DMS153 treated with DMSO at 0.1 percent for 48 hours (cell line): Measurements from ENCODE around the gene CAPN2.
"Not testable (repeated sequence)": the region's sequence is repeated elsewhere in the genome, so short reads cannot be mapped to it uniquely, and the experiment has no call there.

ENCODE experiments used
- DNase-seq: peaks from one replicate; lab custom pipeline; 2025; ENCODE audit not compliant: unreplicated experiment; lab: John Stamatoyannopoulos, UW

Gene CAPN2

DNA sequence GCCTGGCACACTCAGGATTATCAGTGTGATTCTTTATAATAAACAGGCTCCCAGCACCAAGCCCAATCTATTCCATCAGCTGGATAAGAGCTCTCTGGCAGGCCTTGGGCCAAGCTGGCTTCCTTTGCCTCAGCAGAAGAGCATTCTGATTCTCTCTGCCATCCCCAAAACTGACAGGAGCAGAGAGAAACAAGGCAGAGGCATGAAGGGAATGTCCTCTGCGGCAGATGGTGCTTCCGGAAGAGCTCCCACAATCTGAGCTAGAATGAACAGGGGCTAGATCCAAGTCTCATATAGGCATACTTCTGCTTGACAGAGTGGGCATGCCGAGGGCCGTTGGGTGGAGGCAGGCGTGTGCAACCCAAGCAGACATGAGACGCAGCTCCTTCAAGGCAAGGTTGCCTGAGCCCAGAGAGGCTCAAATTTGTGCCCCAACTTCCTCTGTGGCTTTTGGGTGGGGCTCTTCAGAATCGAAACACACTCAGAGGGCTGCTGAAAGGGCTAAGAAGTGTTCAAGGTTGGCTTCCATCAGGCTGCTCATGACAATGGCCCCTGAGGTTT, 4.0 kb downstream of the CAPN2 start:
- DNase-seq: no peak

DNA sequence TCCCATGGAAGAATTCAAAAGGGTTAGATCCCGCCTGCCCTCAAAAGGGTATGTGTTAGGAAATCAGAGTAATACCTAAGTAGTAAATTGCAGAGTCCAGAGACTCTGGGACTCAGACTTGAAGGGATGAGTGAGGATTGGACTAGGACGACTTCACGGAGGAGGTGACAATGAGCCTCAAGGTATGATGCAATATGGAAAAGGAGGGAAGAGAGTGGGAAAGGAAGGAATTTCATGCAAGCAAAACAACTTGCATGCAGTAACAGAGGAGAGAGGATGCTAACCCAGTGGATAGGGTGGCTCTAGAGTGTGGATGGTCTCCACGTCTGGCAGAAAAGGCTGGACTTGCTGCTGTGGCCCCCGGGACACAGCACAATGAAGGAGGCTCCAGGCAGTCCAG, 4.8 kb downstream of the CAPN2 start:
- DNase-seq: no peak

DNA sequence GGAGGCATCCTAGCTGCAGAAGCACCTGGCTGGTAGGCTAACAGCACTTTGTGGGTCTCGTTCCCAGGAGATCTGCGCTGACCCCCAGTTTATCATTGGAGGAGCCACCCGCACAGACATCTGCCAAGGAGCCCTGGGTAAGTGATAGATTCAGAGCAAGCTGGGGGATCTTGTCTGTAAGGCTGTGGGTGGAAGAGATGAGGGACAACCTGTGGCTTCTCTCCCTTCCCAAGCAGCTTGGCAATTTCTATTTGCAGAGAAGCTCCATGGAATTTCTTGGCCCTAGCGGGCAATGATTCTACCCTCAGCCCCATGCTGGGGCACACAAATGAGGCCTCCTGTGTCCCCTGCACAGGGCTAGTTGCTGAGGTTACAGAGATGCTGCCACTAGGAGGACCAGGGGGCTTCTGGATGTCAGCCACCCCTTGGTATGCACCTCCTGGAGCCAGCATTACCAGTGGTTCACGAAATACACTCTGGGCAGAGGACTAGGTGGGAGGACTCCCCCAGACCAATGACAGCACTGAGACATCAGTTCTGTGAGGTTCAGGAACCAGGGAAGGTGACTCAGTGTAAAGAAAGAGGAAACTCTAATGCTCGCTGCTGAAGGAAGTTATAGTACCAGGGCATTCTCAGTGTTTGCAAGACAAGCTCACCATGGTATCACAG, 5.5 kb downstream of the CAPN2 start:
- DNase-seq: no peak

DNA sequence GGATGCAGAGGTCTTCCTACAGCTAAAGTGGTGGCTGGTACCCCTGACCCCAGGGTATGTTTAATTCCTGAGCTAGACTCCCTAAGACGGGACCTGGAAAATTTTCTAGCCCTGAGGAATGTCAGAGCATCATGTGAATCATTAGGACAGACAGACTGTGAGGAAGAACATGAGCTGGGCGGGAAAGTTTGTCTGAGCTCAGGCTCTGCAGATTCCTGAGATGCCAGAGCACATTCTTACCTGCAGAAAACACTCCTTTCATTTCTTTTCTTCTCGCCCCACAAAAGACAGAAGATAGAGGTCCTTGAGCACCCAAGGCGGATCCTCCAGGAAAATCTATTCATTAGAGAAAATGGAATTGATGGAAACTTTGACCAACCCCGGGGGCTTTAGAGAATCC, 6.5 kb downstream of the CAPN2 start:
- no peak for DNase-seq

DNA sequence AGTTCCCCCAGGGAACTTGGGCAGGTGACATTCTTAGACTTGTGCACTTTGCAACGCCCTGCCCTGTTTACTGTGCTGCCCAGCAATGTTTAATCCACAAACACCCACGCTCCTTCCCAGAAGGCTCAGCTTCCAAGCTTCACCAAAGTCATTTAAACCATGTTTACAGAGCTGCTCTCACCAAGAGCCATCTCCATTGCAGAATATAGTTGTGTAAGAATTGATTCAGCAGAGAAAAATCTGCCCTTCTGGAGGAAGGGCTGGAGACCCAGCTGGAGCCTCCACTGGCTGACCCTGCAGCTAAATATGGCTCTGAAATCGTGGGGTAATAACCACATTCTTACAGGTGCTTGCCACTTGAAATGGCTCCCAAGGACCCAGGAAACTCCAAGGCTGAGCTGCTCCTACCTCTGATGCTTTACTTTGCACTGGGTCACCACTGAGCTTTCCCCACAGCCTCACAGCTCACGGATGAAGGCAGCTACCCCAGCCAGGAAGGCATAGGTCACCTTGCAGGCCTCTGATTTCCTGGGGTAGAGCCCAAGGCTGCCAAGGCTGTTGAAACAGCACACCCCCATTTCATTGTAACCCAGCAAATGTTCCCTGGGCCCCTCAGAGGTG, 8.7 kb downstream of the CAPN2 start:
- DNase-seq: no peak

DNA sequence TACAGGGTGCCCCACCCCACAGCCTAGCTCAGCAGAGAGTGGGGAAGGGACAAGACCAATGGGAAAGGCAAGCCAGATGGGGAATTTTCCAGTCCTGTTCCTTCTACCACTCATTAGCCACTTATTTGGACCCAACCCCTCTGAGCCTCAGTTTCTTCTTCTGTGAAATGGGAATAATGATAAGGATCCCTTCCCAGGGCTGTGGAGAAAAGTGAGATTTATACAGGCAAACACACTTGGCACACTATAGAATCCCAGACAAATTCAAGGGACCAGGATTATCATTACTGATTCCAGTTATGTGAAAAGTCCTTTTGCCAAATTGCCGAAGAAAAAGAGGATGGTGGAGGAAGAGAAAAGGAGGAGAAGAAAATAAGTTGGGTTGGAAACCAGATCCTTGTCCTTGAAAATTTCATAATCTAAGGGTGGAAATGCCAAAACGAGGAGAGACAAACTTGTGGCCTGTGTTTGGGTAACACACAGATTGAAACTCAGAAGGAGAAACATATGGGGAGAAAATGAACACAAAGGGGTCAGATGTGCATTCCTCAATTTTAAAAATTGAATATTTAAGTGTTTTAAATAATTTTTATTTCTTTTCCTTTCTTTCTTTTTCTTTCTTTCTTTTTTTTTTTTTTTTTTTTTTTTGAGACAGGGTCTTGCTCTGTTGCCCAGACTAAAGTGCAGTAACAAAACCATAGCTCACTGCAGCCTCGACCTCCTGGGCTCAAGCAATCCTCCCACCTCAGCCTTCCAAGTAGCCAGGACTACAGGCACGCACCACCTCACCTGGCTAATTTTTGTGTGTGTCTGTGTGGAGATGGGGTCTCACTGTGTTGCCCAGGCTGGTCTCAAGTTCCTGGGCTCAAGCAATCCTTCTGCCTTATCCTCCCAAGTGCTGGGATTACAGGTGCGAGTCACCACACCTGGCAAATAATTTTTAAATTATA, 9.6 kb downstream of the CAPN2 start:
- no peak for DNase-seq

DNA sequence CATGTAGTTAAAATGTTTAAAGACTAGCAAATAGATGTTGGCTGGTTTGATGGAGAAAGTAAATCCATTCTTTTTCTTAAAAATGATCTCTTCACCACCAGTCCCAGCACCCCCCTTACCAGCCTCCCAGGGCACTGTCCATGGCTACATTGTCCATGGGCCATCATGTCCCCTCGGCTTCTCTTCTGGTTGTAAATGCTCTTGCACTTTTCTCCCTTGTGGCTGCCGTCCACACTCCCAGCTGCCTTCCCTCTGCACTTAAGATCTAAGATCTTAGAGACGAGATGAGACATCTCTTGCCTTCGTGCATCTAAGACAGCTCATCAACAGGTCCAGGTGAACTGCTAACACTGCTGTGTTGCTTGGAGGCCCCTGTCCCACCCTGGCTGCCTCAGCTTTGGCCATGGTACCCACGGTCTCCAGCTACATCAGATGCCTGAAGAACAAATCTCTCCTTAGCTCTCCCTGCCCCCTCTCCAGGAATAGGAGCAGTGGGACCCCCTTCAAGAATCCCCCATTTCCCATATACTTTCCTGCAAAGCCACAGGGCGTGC, 11.1 kb downstream of the CAPN2 start:
- no peak for DNase-seq

DNA sequence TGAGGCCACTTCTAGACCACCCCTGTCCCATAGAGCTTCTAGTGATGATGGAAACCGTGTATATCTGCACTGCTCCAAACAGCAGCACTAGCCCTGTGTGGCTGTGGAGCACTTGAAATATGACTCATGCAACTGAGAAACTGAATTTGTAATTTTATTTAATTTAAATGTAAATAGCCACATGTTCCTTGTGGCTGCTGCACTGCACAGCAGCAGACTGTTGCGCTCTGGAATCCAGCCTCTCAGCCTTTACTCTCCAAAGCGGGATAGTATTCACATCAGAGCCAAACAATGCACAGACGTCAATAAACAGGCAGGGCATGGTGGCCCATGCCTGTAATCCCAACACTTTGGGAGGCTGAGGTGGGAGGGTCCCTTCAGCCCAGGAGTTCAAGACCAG, 12.0 kb downstream of the CAPN2 start:
- no peak for DNase-seq

DNA sequence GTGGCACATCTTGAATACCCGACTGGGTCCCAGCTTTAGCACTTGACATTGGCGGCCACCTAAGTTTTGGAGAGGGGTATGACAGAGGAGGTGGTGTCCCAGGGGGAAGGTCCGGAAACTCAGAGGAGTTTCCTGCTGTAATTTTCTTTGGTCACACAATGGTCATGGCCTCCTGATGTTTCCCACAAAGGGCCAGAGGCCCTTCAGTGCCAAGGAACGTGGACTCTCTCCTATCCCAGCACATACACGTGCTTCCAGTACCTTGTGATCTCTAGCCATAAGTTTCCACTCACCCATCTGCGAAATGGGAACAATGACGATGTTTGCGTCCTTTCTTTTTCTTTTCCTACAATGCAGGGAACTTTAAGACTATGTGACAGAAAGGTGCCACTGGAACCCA, 13.2 kb downstream of the CAPN2 start:
- DNase-seq: no peak

DNA sequence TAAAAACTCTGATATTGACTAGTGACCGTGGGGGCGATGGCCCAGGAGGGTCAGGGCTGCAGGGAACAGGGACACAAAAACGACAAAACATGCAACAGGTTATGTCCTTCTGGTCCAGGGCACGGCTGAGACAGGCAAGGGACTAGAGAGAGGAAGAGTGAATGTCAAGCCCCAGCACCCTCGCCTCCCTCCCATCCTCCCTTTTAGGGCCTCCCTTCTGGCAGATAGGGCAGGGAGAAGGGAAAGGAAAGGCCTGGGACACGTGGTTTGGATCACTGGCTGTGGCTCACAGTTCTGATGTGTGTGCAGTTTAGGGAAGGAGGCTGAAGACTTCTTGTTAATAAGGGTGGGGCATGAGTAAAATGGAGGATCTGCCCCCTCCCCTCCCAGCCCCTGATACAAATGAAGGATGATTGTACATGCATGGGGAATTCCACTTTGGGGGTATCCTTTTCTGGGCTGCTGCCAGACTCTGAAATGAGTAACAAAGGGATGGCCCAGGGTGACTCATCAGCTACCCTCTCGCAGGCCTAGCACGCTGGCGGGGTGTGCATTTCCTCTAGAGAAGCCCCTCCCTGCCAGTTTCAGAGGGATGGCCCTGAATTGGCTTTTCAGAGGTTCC, 14.2 kb downstream of the CAPN2 start:
- DNase-seq: no peak

DNA sequence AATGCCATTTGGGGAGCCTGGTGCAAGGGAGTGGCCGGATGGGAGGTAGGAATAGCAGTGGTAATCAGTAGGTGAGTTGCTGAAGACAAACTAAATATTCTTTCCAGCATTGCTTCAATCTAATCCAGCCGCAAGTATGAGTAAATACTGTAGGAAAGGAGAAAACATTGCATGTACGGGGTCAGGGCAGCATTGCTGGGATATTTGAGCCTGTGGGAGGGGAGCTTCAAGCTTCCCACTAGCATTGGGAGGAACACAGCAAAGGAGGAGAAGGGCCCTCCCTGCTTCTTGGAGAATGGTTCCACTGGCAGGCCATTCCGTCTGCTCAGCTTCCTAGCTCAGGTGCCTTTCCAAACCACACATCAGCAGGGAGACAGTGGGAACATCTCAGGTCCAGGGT, 15.2 kb downstream of the CAPN2 start:
- DNase-seq: no peak

DNA sequence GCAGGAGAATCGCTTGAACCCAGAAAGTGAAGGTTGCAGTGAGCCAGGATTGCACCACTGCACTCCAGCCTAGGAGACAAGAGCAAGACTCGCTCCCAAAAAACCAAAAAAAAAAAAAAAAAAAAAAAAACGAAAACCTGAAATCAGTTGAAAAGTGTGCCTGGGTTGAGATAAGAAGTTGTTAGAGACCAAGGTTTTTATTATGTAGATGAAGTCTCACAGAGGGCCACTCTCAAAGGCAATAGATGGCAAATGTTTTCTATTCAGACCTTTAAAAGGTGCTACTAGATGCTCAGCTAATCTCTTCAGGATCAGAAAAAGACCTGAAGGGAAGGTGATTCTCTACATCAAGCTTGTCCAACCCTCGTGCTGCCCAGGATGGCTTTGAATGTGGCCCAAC, 17.6 kb downstream of the CAPN2 start:
- DNase-seq: no peak

DNA sequence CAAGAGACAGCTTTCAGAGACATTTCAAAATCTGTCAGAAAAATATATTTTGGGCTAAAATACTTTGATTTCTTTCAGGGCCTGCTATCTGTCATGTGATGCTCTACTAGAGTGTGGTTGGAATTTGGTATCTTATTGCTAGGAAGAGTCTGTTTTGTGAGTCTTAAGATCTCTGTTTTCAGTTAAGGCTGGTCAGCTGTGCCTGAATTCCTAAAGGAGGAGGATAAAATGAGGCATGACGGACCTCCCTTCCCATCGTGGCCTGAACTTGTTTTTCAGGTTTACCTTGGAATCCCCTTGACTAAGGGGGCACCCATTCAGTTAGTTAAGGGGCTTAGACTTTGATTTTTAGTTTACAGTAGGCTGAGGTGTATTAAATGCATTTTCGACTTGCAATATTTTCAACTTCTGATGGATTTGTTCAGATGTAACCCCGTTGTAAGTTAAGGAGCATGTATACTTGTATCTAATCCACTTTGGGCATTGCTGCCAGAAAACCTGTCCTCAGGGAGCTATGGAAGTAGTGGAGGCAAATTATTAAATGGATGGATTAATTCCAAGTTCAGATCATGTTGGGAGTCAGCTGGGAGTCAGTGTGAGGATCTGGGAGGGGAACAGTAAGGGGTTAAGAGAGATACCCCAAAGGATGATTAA, 18.3 kb downstream of the CAPN2 start:
- DNase-seq: no peak

DNA sequence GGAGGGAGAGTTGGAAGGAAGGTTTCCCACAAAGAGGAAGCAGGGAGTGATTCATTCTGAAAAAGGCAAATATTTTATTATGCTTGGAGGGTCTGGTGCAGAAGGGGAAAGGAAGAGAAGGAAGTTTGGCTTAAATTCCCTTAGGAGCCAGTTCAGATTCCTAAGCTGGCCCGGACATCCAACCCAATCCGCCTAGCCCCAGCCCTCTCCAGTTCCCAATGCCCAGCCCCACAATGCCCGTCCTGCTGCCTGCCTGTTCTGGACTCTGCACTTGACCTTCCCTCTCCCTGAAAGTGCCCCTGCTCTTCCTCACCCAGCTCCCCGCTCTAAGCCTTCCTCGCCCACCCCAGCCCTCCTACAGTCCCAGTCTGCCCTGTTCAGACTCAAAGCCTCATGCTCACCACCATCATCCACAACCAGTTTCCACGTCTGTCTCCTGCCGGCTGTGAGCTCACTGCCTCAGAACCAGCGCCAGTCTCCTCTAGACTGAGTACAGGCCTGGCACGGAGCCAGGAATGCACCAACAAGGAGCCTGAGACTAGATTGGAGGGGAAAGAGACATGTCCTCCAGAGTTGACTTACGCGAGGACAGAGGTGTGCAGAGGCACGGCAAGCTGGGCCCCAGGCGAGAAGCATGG, 18.9 kb downstream of the CAPN2 start:
- no peak for DNase-seq

DNA sequence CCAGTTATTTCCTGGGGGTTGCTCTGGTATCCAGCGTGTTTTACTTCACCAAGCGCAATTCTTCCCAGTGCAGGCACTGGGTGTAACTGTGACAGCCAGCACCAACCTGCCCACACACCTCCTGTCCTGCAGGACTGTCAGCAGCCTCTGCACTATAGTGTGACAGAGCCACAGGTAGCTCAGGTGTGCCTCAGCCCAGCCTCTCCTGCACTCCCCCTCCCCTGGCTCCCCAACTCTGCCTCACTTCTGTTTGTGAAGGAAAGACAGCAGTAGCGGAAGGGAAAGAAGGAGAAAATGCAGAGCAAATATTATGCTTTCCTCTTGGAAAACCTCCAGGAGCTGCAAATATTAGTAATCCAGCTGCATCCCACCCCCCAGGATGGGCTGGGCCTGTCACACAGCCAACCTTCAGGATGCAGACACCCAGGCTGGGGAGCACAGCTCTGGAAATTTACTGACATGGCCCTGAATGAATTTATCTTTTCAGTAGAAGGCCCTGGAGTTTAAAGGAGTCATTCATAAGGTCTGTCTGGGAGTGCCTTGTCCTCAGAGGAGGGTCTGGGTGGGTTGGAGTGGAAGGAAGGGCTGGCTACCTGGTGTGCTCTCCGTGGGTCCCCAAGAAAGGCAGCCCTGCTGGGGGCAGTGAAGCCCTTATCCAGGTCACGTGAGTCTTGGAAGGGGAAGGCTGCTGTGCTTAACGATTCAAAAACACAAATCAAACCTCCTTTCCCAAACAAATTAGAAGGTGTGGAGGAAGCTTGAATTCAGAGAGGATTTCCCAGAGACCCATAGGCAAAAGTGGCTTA, 20.9 kb downstream of the CAPN2 start:
- DNase-seq: no peak

DNA sequence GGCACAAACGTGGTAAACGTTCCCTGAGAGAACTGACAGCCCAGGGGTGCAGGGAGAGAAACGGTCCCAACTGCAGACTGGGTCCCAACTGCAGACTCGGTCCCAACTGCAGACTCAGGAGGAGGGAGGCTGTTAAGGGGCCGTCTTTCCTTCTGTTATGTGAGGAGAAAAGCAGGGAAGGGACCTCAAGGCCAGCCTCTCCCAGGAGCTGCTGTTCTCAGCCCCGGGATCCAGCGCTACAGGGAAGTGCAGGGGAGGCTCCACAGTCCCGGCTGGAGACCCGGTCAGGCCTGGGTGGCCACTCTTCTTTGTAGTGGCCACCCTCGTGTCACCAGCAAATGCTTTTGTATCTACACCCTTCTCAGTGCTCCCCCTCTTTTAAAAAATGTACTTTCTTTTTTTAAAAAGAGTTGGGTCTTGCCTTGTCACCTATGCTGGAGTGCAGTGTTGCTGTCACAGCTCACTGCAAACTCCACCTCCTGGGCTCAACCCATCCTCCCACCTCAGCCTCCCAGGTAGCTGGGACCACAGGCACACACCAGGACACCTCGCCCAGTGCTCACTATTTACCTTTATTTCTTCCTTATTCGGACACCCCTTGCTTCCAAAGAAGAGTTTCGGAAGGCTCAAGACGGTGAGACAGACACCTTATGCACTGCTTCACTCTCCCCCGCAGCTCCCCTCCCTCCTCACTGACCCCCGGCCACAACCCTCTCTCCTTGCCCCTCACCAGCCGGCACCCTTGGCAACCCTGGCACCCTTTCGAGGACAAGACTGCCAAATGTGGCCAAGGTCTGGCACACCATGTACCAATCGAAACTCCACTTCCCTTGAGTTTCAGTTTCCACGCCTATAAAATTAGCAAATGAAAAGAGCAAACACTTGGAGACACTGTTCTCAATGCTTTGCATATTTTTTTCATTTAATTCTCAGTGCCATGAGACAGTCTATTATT, 21.8 kb downstream of the CAPN2 start:
- DNase-seq: no peak

DNA sequence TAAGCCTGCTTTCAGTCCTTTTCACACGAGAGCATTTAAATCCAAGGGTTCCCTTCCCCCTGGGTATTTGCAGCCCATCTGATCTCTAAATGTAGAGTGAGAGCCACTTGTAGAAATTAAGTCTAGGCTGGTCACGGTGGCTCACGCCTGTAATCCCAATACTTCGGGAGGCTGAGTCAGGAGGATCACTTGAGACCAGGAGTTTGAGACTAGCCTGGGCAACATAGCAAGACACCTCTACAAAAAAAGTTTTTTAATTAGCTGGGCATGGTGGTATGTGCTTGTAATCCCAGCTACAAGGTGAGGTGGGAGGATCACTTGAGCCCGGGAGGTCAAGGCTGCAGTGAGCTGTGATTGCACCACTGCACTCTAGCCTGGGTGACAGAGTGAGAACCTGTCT, 24.3 kb downstream of the CAPN2 start:
- not testable (repeated sequence) for DNase-seq

DNA sequence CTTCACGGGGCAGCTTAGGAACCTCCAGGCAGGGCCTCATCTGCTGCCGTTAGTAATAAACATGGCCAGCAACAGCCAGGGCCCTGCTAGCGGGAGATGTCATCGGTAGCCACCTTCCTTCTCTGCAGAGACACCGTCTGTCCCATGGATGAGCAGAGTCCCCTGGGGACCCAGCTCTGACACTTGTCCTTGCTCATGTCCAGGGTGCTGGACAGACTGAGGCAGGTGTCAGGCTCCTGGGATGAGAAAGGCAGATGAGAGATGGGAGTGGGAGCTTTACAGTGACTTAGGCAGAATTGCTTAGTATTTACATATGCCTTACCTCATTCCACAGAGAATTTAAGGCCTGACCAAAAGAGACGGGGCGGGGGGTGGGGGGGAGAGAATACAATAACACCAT, 25.0 kb downstream of the CAPN2 start:
- DNase-seq: no peak
